CD4-positive, alpha-beta T cell (primary cell): ENCODE measurements around the gene FRMD4B. TPM values are rescaled to one million over a fixed set of nuclear protein-coding genes. Genes with fewer than 3 reads are reported as not detected.

ENCODE experiments used
- ATAC-seq: fragments of 200-7000 bp; cut with Tn5 transposase; one replicate; pipeline ENCODE4 v1.10.0; 2022; ENCODE audit warnings: mild to moderate bottlenecking; ENCODE audit not compliant: poor library complexity
- CTCF ChIA-PET: fragments of 350-600 bp; sonication (Branson Sonifier 250); formaldehyde crosslinking; loops from one replicate; lab custom pipeline; 2021; ENCODE audit warnings: antibody characterized with exemption, inconsistent platforms; lab: Charles Lee
- POLR2A ChIA-PET: fragments of 350-600 bp; sonication (Branson Sonifier 250); formaldehyde crosslinking; loops from one replicate; lab custom pipeline; 2021; ENCODE audit warnings: antibody characterized with exemption, inconsistent platforms; lab: Charles Lee
- DNase-seq, 14 experiments: peaks; one replicate each; pipeline ENCODE4 v3.0.0-alpha.2; 2013 to 2020; ENCODE audit warnings: mixed read lengths in 2 of 14
- H3K27ac ChIP-seq, 2 donors: one replicate each; pipeline versions ENCODE4 v1.5.1 to v1.7.0; 2013; ENCODE audit warnings: low read length in 2 of 2, low read depth in 1 of 2, mild to moderate bottlenecking in 1 of 2
- H3K27me3 ChIP-seq, 2 experiments: 1 replicate in 1 of 2; 2 replicates in 1 of 2; pipeline versions ENCODE4 v1.6.1 to v1.7.0; 2013; ENCODE audit warnings: low read length in 2 of 2, control low read depth in 1 of 2, mild to moderate bottlenecking in 1 of 2, moderate library complexity in 1 of 2; ENCODE audit not compliant: insufficient read depth in 2 of 2, control insufficient read depth in 1 of 2
- H3K36me3 ChIP-seq: one replicate; pipeline ENCODE4 v1.6.1; 2013; ENCODE audit warnings: low read length, control low read depth; ENCODE audit not compliant: insufficient read depth
- H3K4me1 ChIP-seq: one replicate; pipeline ENCODE4 v1.6.1; 2013; ENCODE audit warnings: low read length, control low read depth; ENCODE audit not compliant: insufficient read depth
- H3K4me3 ChIP-seq: one replicate; pipeline ENCODE4 v1.5.1; 2013; ENCODE audit warnings: mild to moderate bottlenecking, low read length, moderate library complexity
- H3K9me3 ChIP-seq, 2 experiments: 1 replicate in 1 of 2; 2 replicates in 1 of 2; pipeline versions ENCODE4 v1.6.1 to v1.7.0; 2013; ENCODE audit warnings: low read length in 2 of 2, mild to moderate bottlenecking in 2 of 2, control low read depth in 1 of 2, moderate library complexity in 1 of 2; ENCODE audit not compliant: control insufficient read depth in 1 of 2, insufficient read depth in 1 of 2
- H3K27ac Mint-ChIP-seq: one replicate; pipeline ENCODE4 v1.8.0; 2020; ENCODE audit warnings: mixed read lengths
- H3K27me3 Mint-ChIP-seq: one replicate; pipeline ENCODE4 v1.8.0; 2021; ENCODE audit warnings: mixed read lengths
- H3K36me3 Mint-ChIP-seq: one replicate; pipeline ENCODE4 v1.8.0; 2021; ENCODE audit warnings: low read depth, mixed read lengths
- H3K4me1 Mint-ChIP-seq: one replicate; pipeline ENCODE4 v1.8.0; 2021; ENCODE audit warnings: low read depth, mixed read lengths
- H3K4me3 Mint-ChIP-seq: one replicate; pipeline ENCODE4 v1.8.0; 2020; ENCODE audit warnings: mild to moderate bottlenecking, mixed read lengths
- H3K9me3 Mint-ChIP-seq: one replicate; pipeline ENCODE4 v1.8.0; 2020; ENCODE audit warnings: mixed read lengths
- intact Hi-C, 2 experiments: fragments of 100-400 bp; cut with DNase I in 1 of 2; cut with micrococcal nuclease in 1 of 2; formaldehyde crosslinking; loops; one replicate each; pipeline versions ENCODE4 v1.15.1 to v1.9.0; 2023 to 2025; cut with DNase I, micrococcal nuclease
- total RNA-seq, 174 experiments: library from RNA in 2 of 174; stranded (reverse) in 2 of 174; gene quantifications; one replicate each; pipeline ENCODE4 v1.2.3 and lab custom pipeline; 2021 to 2026
- TF ChIP-seq, protein P1 (sequence below): fragments of 200-600 bp; IDR thresholded peaks from one replicate; pipeline ENCODE4 v1.8.0; 2022; ENCODE audit warnings: antibody characterized with exemption, mild to moderate bottlenecking

FRMD4B gene
- total RNA-seq, 2 experiments from 2014 or later = 5.5 to 7.7 TPM

DNA sequence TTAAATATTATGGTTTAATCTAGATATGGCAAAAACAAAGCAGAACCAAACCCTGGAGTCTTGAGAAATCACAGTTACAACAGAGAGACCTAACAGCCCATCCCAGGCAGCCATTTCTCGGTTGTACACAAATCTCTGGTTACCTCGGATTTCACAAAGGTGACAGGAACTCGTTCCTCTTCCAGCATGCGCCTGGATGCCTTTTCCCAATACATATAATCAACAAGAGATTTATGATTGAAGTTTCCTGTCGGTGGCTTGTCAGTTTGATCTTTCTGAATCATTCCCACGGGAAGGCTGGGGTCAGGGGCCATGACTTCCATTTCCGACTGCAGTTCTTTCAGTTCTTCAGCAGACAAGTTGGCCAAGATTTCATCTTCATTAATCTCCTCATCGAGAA lies 263.9 kb downstream of the FRMD4B start:
- Mint-ChIP-seq H3K27me3 (no peaks in the 10 kb centered on the region), H3K27ac (no peak overlapping the region), H3K9me3 (no peaks in the 10 kb centered on the region), H3K4me1 (peaks cover 7% of the 10 kb centered on the region), H3K4me3 (no peak overlapping the region), H3K36me3 (no peaks in the 10 kb centered on the region)
- no peak overlapping the region for H3K4me3 ChIP-seq
- CTCF ChIA-PET = interaction anchor here (1.0 to 1.7 kb wide), 5 partner anchors 18 to 184 kb away, joined by 3 to 10 read pairs (median 4); partner anchors contain the start of gene EOGT
- DNase-seq (no peak), ATAC-seq (no peak)
- intact Hi-C loops = loop anchor here (1.0 kb wide), 1 partner anchor 184 kb away; no protein-coding TSS in a partner anchor
- POLR2A ChIA-PET = interaction anchor here (1.4 kb wide), 1 partner anchor 36 kb away, joined by 4 read pairs; no protein-coding TSS in a partner anchor
- no peak overlapping the region for H3K27ac ChIP-seq
- TF ChIP-seq, protein P1, sequence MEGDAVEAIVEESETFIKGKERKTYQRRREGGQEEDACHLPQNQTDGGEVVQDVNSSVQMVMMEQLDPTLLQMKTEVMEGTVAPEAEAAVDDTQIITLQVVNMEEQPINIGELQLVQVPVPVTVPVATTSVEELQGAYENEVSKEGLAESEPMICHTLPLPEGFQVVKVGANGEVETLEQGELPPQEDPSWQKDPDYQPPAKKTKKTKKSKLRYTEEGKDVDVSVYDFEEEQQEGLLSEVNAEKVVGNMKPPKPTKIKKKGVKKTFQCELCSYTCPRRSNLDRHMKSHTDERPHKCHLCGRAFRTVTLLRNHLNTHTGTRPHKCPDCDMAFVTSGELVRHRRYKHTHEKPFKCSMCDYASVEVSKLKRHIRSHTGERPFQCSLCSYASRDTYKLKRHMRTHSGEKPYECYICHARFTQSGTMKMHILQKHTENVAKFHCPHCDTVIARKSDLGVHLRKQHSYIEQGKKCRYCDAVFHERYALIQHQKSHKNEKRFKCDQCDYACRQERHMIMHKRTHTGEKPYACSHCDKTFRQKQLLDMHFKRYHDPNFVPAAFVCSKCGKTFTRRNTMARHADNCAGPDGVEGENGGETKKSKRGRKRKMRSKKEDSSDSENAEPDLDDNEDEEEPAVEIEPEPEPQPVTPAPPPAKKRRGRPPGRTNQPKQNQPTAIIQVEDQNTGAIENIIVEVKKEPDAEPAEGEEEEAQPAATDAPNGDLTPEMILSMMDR = no peak
- no peaks in the 10 kb centered on the region for H3K4me1 ChIP-seq
- no peaks in the 10 kb centered on the region for H3K36me3 ChIP-seq
- no peaks in the 10 kb centered on the region for H3K9me3 ChIP-seq
- H3K27me3 ChIP-seq = no peaks in the 10 kb centered on the region

DNA sequence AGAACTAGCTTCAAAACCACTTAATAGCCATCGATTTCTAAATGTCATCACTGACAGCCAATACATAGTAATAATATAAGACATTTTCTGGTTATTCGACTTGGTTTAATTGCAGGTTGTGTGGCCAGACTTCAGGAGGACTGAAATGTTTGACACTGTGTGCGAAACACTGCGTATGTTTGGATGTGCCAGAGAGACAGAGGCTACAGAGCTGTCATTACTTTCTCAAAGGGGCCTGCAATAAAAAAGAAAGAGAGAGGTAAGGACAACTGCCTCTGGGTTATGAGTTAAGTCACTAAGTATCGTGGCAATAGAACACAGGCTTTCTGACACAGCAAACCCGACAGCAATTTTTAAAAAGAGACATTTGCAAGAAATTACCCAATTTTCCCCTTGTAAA lies 264.4 kb downstream of the FRMD4B start:
- no peak for DNase-seq
- no peaks in the 10 kb centered on the region for H3K36me3 ChIP-seq
- Mint-ChIP-seq H3K9me3 (no peaks in the 10 kb centered on the region), H3K27me3 (no peaks in the 10 kb centered on the region), H3K36me3 (no peaks in the 10 kb centered on the region), H3K4me1 (peaks cover 7% of the 10 kb centered on the region), H3K4me3 (no peak overlapping the region), H3K27ac (no peak overlapping the region)
- H3K4me3 ChIP-seq = no peak overlapping the region
- ChIA-PET CTCF (interaction anchor here (0.6 to 2.7 kb wide), 22 partner anchors 8 to 185 kb away, joined by 3 to 12 read pairs (median 4); partner anchors contain the start of genes EOGT and TMF1), POLR2A (interaction anchor here (1.0 to 1.4 kb wide), 3 partner anchors 35 to 70 kb away, joined by 3 to 9 read pairs (median 4); partner anchors contain the start of gene TMF1)
- no peaks in the 10 kb centered on the region for H3K9me3 ChIP-seq
- intact Hi-C loops = loop anchor here (1.0 kb wide), 1 partner anchor 185 kb away; no protein-coding TSS in a partner anchor
- no peak overlapping the region for H3K27ac ChIP-seq
- no peaks in the 10 kb centered on the region for H3K4me1 ChIP-seq
- ATAC-seq = no peak
- TF ChIP-seq, protein P1 = no peak
- H3K27me3 ChIP-seq = no peaks in the 10 kb centered on the region

DNA sequence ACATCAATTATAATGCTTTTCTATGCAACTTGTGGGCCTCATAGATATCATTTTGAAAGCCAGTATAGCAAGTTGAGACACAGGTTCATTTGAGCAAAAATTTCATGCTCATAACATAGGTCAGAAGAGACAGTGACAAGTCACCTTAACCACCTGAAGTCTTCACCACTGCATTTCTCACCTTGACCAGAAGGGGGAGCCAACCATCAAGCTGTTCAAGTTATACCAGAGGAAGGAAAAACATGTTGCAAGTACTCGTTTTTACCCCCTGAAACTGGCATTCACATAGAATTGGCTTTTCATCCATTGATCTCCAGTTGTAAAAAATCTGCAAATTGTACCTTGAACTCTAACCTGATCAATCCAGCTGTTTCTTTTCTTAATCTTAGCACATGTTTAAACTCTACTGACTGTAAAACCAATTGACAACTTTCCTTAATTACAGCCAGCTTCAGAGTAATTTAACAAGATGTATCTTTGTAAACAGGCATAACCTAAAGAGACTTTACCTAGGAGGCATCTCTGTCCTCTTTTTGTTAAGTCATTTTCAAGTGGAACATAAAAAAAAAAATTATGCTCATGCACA lies 264.9 kb downstream of the FRMD4B start:
- no peak overlapping the region for H3K27ac ChIP-seq
- no peak overlapping the region for H3K4me3 ChIP-seq
- Mint-ChIP-seq H3K27me3 (no peaks in the 10 kb centered on the region), H3K27ac (no peak overlapping the region), H3K9me3 (no peaks in the 10 kb centered on the region), H3K4me3 (no peak overlapping the region), H3K4me1 (peaks cover 7% of the 10 kb centered on the region), H3K36me3 (no peaks in the 10 kb centered on the region)
- intact Hi-C loops = loop anchor here (1.0 kb wide), 1 partner anchor 185 kb away; no protein-coding TSS in a partner anchor
- ATAC-seq = peak; percentile 94
- CTCF ChIA-PET = interaction anchor here (0.6 to 2.7 kb wide), 22 partner anchors 8 to 185 kb away, joined by 3 to 12 read pairs (median 4); partner anchors contain the start of genes EOGT and TMF1
- H3K27me3 ChIP-seq = no peaks in the 10 kb centered on the region
- no peaks in the 10 kb centered on the region for H3K9me3 ChIP-seq
- DNase-seq = peak; percentile 61 to 90 (median 79)
- no peaks in the 10 kb centered on the region for H3K36me3 ChIP-seq
- POLR2A ChIA-PET = interaction anchor here (0.8 to 1.4 kb wide), 4 partner anchors 35 to 69 kb away, joined by 3 to 9 read pairs (median 4); partner anchors contain the start of gene TMF1
- no peaks in the 10 kb centered on the region for H3K4me1 ChIP-seq
- TF ChIP-seq, protein P1 = peak; percentile 93
